IPS DF 4.7 (cell line): ENCODE measurements around the gene SLCO2A1.

Source experiments
- DNase-seq: peaks from one replicate; pipeline ENCODE4 v3.0.0-alpha.2; 2013; ENCODE audit warnings: low spot score; ENCODE audit errors: extremely low read depth

The SLCO2A1 gene

DNA sequence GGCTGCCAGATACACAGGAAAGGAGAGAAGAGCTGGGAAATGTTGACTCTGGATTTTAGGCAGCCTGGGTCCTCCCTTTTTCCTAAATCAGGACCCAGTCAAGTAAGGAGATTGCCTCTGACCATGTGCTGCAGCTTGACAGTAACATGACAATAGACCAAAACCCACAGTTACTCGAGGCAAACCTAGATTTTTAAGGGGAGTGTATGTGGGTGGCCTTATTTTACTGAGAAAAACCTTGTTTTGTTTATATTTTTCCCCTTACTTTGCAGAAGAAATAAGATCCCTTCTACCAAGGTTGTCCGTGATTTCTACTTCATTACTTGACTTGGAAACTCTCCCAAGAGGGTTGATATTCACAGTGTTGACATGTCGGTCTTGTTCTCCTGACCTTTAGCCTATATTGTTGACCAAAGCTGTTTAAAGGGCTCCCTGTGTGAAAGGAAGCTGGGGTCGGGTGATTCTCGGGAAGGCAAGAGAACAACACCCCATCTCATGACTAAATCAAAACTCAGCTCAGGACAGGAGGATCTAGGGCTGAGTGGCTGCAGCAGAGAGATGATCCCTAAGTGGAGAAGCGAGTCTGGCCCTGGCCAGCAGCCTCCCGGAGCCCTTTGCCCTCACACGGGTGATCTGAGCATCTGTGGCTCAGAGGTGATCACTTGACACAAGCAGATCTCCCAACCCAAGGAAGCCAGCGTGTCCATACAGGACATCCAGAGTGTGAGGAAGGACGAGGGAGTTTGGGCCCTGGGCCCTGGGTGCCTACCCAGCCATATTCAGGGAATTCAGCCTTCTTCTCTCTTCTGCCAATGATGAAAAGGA is 31.0 kb upstream of the SLCO2A1 start:
- no peak for DNase-seq

DNA sequence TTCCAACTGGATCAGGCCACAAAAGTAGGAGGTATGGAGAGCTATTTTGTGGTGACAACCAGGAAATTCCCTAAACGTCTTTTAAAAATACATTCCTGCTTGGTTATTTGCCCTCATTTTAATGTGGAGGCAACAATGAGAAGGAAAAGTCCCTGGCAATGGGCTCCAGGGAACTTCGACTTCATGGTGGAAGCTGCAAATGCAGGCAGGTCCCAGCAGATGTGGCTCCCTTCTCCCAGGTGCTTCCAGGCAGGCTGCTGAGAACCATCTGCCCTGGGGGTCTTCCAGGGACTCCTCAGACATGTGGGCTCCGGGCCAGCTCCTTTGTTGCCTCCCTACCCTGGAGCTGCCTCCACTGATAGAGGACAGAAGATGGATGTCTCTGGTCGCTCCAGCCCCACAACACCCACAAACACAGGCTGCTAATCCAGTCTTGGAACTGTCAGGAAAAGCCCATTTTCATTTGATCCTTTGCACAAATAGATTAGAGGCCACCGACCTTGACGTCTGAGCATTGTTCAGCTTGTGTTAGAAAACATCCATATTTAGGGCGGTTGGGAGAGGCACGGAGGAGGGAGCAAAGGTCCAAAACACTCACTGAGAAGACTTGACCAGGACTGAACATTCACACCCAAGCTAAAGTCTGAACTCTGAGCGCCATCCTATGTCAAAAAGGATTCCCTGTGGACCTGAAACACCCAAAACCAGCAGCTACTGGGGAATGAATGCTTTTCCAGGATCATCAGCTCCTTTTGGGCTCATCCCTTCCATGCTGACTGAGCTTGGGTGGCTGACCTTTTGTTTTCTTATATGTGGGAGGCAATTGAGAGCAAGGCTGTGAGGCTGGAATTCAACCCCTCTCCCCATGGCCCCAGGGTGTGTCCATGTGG is 30.2 kb upstream of the SLCO2A1 start:
- DNase-seq = no peak

DNA sequence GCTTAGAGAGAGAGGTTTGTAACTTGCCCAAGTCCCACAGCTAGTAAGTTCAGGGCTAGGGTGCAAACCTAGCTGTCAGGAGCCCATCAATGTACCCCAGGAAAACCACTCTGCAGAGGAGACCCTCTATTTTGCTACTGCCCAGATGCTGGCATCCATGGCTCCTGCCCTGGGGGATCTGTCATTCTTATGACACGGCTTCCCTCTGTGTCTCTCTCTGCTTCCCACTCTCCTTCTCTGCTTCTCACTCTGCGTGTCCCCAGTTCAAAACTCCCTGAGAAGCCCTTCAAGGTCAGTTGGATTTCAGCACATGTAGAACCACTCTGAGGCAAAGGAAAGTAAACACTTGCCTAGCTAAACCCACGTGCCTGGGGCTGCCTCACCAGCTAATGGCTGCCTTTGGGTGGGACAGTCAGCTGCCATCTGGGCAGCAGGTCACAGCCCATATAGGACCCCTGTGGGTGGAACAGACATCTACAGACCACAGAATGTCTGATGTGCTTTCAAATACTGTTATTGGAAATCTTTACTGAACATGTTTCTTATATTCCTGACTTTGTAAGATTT is 29.4 kb upstream of the SLCO2A1 start:
- DNase-seq = no peak

DNA sequence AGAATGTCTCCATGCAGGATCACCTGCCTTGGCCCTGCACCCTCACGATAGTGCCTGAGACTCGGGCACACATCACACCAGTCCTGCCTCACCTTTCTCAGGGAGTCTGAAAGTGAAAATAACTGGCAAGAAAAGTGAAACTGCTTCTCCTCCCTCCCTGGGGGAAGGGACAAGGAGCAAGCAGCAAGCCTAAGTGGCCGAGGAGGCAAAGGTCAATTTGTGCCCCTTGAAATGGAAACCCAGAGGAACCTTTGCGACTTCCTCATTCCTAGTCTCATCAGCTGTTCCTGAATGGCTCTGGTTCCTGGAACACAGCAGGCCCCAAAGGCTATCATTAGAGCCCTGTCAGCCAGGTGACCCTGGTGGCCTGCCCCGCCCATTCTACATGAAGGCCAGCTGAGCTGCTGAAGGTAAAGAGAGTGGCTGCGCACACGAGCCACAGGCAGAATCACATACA is 28.0 kb upstream of the SLCO2A1 start:
- no peak for DNase-seq

DNA sequence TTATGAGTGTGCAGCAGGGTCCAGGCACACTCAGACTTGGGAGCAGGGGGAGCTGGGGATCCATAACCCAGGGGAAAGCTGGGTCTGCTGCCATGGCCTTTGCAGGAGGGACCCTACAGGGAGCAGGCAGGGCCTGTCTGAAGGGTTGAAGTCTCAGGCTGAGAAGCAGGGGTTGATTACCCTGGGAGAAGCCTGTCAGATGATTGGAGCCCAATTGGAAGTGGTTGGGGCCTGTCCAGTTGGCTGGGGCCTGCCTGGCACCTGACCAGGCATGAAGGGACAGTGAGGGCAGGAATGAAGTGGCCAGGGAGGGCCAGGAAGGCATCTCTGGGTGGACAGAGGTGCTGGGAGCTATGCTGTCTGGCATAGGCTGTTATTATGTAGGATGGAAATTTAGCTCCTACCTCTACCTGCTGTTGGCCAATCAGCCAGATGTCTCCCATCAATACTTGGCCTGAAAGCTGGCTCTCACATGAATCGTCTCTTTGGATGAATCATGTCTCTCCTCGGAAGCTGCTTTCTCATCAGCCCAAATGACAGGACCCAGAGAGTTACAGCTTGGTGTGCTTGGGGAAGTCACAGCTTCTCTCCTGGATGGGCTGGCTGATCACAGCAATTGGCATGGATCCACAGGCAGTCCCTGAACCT is 27.4 kb upstream of the SLCO2A1 start:
- DNase-seq = no peak

DNA sequence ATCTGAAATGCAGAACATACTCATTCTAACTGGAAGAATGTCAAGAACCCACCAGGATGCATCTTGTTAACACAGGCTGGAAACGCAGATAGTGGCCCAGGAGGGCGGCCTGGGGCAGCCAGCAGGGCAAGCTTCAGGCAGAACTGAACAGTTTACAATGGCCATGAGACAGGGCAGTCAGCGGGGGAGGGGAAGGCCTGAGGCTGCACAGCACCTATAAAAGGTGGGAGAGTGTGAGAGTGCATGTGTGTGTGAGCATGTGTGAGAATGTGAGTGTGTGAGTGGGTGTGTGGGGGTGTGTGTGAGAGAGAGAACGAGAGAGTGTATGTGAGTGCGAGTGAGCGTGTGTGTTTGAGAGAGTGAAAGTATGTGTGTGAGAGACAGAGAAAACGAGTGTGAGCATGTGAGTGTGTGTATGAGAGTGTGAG is 26.8 kb upstream of the SLCO2A1 start:
- no peak for DNase-seq

DNA sequence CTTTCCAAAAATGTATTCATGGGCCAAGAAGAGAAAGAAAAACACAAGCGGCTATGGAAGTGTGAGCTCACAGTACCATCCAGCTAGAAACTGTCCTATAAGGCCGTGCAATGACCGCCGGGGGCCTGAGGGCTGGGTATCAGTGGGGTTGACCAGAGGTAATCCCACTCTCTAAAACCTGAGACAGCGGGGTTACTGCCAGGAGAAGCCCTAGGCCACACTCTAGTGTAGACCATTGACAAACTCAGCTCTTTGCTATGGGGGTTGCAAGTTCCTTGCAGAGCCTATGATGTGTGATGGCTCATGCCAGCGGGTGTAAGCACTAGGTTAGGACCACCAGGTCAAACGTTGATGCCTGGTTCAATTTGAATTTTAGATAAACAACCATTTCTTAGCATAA is 25.9 kb upstream of the SLCO2A1 start:
- DNase-seq = no peak

DNA sequence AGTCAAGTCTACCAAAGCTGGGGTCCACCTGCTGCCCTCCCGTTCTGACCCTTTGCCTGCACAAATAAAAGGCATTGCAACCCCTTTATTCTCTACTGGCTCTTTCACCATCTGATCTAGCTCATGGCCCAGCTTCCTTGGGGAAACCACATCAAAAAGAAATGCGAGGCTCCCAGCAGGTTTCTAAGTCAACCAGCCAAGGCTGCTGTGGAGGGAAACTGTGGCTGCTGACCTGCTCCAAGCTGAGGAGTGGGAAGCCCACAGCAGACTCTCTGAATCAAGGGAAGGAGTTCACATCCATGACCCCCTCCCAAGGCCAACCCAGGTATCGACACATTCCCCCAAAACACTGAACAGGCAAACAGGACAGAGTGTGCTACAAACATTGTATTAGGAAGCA is 25.2 kb upstream of the SLCO2A1 start:
- DNase-seq = no peak

DNA sequence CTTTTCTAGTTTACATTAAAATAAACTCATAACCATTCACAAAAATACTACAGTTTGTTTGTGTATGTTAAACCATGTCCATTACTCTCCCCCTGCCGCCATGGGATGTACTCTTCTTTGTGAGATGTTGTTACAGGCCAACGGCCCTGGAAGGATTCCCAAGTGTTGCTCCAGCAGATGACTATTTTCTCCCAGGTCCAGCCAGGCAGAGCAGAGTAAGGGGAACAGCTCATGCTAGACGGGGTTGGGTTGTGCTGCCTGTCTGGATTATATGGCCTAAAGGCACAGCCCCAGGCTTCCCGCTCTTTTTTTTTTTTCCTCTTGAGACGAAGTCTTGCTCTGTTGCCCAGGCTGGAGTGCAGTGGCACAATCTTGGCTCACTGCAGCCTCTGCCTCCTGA is 24.5 kb upstream of the SLCO2A1 start:
- no peak for DNase-seq

DNA sequence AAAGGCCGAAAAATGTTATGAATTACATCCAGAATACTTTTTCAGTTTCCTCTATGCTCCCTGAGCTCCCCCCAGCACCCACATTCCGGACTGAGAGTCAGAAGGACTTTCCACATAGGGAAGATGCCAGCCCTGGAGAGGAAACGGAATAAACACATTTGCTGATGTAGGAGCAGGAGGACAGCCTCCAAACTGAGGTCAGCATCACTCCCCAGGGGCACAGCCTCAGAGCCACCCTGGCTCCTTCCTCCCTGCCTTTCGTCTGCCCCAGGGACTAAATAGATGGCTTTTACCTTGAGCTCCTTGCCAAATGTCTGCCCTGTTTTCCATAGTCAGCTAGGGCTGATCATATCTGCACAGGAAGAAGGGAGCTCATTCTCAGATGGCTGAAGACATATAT is 22.6 kb upstream of the SLCO2A1 start:
- no peak for DNase-seq

DNA sequence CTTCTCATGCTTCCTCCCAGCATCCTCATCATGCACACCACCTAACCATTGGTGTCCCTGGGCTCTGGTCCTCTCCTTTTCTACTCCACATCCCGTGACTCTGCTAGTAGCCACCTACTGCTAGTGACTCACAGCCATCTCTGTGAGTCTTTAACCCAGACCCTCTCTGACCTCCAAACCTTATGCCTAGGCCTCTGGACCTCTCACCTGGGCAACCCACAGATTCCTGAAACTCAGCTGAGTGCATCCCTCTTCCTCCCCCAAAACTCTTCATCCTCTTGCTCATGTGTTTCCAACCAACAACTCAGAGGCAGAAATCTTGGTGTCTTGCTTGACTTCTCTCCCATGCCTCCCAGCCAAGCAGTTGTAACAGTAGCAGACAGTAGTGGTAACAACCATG is 20.0 kb upstream of the SLCO2A1 start:
- DNase-seq = no peak

DNA sequence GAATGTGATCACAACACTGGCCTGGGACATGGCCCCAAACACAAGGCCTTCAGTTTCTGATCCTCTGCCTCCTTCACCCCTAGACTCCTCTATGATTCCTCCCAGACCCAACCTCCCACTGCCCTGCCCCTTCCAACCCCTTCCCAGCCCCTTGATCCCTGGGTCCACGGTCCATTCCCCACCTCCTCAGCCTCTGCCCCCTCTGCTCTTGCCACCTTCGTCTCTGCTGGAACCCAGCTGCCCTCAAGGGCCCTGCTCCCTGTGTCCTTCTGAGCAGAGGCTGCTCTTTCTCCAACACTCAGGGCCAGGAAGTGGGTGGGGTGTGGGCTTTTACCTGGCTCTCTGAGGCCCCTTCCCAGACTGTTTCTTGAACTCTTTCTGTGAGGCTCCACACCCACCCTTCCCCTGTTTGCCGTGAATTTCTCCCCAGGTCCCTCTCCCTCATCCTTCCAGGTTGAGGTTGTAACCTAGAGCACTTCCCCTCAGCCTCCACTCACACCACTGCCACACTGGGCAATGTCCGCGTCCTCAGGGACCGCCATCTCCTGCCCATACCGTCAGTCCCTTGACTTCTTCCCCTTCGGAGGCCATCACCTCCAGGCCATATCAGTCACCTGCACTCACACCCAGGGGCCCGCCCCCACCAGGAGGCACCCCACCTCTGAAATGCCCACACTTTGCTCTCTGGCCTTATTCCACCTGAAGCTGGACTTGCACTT is 18.7 kb upstream of the SLCO2A1 start:
- no peak for DNase-seq

DNA sequence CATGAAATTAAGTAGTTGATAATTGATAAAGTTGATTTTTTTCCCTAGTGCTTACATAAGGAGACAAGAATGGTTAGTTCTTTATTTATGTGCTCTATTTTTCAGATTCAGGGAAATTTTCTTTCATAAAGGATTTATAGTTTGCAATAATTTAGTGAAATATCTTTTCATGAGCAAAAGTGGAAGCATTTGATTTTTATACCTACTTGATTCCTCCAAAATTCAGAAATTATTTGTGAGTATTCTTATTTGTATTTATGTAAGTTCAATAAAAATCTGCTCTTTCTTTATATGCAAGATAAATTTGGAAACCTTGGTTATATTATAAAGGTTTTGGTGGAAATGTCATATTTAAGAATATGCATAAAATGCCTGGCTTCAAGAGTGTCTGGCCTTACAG is 14.7 kb upstream of the SLCO2A1 start:
- DNase-seq = no peak

DNA sequence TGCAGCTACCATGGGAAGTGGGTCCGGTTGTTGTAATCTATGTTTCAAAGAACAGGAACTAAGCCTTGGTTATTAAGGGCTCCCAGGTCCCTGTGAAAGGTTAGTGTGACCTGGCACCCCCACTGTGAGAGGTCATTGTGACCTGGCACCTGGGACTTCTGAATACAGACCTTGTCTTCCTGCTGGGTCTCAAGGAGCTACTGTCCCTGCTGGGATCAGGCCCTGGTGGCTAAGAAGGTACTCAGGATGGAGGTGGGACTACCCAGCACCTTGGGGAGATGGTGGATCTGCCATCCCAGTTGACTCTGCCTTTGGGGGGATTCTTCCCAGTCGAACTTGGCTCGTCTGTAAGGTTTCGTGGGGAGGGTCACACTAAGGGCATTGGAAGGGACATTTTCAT is 10.3 kb upstream of the SLCO2A1 start:
- no peak for DNase-seq

DNA sequence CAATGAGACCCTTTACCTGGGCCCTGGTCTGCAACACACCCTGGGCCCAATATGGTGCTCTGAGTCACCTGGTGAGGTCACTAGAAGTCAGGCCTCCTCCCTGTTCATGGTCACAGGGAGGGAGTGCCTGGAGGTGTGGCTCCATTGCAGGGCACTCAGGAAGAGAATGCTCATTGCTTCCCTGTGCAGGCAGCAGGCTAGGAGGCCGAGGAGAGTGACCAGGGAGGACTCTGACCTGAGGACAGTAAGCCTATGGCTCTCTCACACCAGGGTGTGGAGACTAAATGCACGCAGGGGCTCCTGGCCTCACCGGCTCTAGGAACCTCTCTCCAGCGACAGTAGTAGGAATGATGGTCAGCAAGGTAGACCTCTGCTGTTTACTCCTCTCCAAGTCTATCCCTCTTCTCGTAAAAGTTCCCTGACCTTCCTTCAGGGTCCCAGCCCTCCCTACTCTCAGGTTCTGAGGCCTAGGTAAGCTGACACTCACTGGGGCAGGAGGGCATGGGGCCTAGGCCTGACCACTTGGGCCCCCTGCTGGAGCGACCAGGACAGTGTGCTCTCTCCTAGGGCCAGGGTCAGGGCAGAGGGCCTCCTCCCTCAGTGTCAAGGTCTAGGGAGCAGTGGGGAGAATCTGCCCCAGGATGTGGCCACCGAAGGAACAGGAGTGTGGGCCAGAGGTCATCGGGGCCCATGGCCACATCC is 9.6 kb upstream of the SLCO2A1 start:
- no peak for DNase-seq

DNA sequence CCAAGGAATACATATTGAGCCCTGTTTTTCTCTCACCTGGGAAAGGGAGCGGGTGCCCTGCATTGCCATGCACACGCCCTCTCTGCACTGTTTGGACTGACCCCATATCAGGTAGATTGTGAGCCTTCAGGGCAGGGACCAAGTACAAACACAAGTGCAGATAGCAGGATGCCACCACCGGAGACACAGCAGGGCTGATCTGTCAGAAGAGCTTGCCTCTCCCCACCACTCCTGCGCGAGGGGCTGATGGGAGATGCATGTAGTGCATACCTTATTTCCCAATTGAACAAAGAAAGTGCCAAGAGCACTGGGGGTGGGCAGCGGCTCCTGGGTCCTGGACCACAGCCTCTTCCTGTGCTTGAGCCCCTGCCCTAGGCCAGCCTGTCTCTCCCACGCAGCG is 9.0 kb upstream of the SLCO2A1 start:
- DNase-seq = no peak

DNA sequence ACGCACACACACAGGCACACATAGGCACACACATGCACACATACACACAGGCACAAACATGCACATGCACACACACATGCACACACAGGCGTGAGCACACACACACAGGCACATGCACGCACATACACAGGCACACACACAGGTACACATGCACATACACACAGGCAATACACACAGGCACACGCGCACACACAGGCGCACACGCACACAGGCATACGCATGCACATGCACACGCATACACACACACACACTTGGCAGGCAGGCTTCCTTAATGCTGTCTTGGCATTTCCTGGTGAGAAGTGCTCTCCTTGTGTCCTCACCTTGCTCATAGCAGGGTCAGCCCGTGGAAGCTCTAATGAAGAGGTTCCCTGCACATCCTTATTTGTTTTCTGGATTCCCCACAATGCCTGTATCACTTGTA is 8.4 kb upstream of the SLCO2A1 start:
- no peak for DNase-seq

DNA sequence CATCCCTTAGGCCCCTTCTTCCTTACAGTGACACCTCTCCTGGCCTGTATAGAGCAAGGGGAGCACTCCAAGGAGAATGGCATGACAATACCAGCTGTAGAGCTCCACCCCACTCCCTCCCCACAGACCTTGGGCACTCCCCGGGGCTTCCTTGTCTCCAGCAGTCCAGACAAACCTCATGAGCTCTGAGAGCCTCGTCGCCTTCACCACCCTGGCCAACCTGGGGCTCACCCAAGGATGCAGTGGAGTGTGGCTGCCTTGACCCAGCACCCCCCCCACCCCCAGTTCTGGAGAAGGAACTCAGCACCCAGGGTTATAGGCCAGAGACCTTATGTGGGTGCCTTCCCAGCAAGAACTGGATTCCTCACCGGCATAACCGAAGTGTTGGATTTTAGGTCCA is 7.4 kb upstream of the SLCO2A1 start:
- no peak for DNase-seq

DNA sequence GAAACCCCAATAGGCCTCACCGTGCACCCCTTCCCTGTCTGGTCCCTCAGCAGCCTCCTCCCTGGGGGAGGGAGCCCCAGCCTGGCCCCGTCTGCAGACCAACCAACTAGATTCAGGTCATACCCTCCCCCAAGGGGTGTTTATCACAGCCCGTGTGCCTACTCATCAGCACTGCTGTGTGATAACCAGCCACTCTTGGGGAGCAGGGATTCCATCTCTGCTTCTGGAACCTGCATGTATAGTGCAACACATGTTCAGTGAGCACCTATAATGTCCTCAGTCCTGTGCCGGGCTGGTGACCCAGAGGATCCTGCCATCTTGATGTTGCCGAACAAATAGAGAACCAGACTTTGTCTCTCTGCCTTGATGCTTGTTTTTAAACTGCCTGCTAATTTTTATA is 6.6 kb upstream of the SLCO2A1 start:
- DNase-seq = no peak

DNA sequence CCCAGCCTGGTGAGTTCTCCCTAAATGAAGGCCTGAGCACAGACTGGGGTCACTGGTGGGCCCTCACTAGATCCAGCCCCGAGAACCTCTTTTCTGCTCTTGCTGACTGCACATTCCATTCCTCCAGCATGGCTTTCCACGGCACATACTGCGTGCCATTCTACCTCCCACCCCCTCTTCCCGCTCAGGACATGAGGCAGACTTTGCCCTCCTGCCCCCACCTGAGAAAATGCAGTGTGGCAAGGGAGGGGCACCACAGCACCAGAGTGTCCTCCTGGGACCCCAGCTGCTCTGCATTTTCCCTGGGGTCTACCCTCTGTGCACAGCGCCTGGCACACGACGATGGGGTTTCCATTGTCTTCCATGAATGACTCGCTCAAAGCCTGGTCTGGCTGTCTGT is 6.1 kb upstream of the SLCO2A1 start:
- no peak for DNase-seq
